Measurements from ENCODE around the gene LRCH1. TPM values are rescaled to one million over a fixed set of nuclear protein-coding genes. Genes with fewer than 3 reads are reported as not detected.

LRCH1 gene
- polyA plus RNA-seq, 1 of the 3 experiments (the other 2 are of a cell fraction), result 5.5 TPM

DNA sequence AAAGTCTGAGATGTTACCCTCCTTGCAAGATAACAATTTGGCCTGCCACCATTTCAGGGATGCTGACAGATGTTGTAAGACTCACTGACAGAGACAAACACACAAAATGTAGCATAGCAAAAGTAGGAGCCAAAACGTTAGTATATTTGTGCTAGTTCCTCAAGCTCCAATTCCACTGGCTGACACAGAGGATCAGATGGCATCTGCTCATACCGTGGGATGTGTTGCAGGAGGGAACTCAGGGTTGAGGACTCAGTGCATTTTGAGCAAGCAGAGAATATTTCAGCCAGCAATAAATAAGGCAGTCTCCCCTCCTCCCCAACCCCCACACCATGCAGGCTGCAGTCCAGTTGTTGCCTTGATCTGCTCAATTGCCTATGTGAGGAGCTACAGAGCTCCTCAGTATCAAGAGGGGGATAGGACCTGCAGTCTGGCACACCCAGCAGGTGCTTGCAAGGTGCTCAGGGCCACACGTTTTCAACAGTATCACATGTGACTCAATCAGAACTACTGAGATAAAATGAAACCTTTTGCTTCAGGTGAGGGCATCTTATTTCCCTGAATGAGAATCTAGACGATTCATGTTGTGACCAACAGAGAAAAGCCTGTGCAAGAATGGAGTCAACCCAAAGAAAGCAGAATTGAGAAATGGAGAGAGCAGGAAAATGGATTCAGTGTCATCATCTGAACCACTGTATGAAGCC is 23.6 kb upstream of the LRCH1 start:
- peaks cover 7% of the 10 kb centered on the region for H3F3A ChIP-seq (replicated peaks; ENCODE audit: insufficient read depth)
- no peaks in the 10 kb centered on the region for H3K79me2 ChIP-seq (ENCODE audit: insufficient read depth)
- H3K4me2 ChIP-seq, result no peak overlapping the region
- peaks cover 10 to 17% of the 10 kb centered on the region in 2 experiments; a peak in 3 of 4 replicates for H3K4me1 ChIP-seq (ENCODE audit: control insufficient read depth in 1 of 2, insufficient read depth in 2 of 2, low read depth in 1 of 2, low read length in 1 of 2)
- no peaks in the 10 kb centered on the region for H3K9me3 ChIP-seq
- POLR2A ChIA-PET, result no interaction called here
- H4K20me1 ChIP-seq (ENCODE audit: insufficient read depth), result no peaks in the 10 kb centered on the region
- no peak overlapping the region for H3K27ac ChIP-seq (ENCODE audit: low read depth in 2 of 2, low read length in 1 of 2)
- 72% methylated on average over 4 of the region's 4 CpGs for WGBS (ENCODE audit: low lambda C conversion rate)
- no peaks in the 10 kb centered on the region for H3K36me3 ChIP-seq (replicated peaks in 1 of 2; ENCODE audit: control insufficient read depth in 1 of 2, insufficient read depth in 2 of 2, low read length in 1 of 2)
- no peaks in the 10 kb centered on the region for H3K27me3 ChIP-seq (ENCODE audit: insufficient read depth)
- no peak overlapping the region for H3K9ac ChIP-seq
- no peak overlapping the region for H3K4me3 ChIP-seq (ENCODE audit: low read depth in 2 of 2, low read length in 1 of 2)
- CTCF ChIA-PET, result interaction anchor here (0.7 to 3.1 kb wide), 4 partner anchors 9 to 192 kb away, joined by 3 to 13 read pairs (median 6); no protein-coding TSS in a partner anchor
- TF ChIP-seq NFIC (IDR thresholded peaks at IDR 0.05; ENCODE audit: borderline replicate concordance) (no peak), EP300 (IDR thresholded peaks at IDR 0.05; ENCODE audit: borderline replicate concordance in 1 of 2, low read depth in 1 of 2, low read length in 1 of 2) (no peak), CHD2 (IDR thresholded peaks at IDR 0.05; ENCODE audit: low read length, partially characterized antibody) (no peak), FOXM1 (IDR thresholded peaks at IDR 0.05; ENCODE audit: low read depth) (no peak), TCF12 (IDR thresholded peaks at IDR 0.05) (no peak), MEF2A (IDR thresholded peaks at IDR 0.05; ENCODE audit: borderline replicate concordance, low read depth) (no peak), MXI1 (IDR thresholded peaks at IDR 0.05; ENCODE audit: low read depth, low read length) (no peak), NRF1 (IDR thresholded peaks at IDR 0.05; ENCODE audit: low read depth, low read length) (no peak)
- TF ChIP-seq, protein P1, sequence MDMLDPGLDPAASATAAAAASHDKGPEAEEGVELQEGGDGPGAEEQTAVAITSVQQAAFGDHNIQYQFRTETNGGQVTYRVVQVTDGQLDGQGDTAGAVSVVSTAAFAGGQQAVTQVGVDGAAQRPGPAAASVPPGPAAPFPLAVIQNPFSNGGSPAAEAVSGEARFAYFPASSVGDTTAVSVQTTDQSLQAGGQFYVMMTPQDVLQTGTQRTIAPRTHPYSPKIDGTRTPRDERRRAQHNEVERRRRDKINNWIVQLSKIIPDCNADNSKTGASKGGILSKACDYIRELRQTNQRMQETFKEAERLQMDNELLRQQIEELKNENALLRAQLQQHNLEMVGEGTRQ (IDR thresholded peaks at IDR 0.05; ENCODE audit: borderline replicate concordance, low read depth, low read length), result no peak
- H2AFZ ChIP-seq (ENCODE audit: low read depth), result no peak overlapping the region
- no peak for DNase-seq
- H3K9me2 ChIP-seq, result no peaks in the 10 kb centered on the region

DNA sequence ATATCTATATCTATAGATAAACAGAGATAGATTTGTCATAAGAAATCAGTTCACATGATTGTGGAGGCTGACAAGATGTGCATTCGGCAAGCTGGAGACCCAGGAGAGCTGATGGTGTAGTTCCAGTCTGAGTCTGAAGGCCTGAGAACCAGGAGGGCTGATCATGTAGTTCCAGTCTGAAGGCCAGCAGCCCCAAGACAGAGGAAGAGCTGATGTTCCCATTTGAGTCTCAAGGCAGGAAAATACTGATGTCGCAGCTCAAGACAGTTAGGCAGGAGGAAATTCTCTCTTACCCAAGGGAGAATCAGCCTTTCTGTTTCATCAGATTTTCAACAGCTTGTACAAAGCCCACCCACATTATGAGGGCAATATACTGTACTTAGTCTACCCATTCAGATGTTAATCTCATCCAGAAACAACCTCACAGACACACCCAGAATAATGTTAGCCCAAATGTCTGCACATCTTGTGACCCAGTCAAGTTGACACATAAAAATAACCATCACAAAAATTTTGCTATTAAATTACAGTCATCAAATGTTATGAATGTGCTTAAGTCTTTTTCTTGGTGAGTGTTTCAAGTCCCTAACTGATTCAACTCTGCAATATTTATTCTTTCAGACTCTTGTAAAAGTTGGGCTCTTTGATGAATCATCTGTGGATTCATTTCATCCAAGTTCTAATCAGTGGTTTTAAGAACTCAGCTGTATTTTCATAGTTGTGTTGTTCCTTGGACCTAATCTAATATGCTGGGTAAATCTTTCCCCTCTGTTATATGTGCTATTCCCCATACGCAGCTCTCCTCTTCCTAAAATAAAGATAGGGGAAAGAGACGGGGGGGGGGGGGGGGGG is 22.7 kb upstream of the LRCH1 start:
- Histone ChIP-seq H3K4me1 (ENCODE audit: control insufficient read depth in 1 of 2, insufficient read depth in 2 of 2, low read depth in 1 of 2, low read length in 1 of 2) (peaks cover 10 to 17% of the 10 kb centered on the region in 2 experiments; a peak in 3 of 4 replicates), H3K36me3 (replicated peaks in 1 of 2; ENCODE audit: control insufficient read depth in 1 of 2, insufficient read depth in 2 of 2, low read length in 1 of 2) (no peaks in the 10 kb centered on the region), H3K4me3 (ENCODE audit: low read depth in 2 of 2, low read length in 1 of 2) (no peak overlapping the region), H3K4me2 (peak overlapping the region; percentile 14; the same call in 1 of the 2 replicates), H3K27ac (ENCODE audit: low read depth in 2 of 2, low read length in 1 of 2) (peak overlapping the region in 1 of 2 experiments; percentile 40; a peak in 2 of 4 replicates), H3K9ac (no peak overlapping the region), H4K20me1 (ENCODE audit: insufficient read depth) (no peaks in the 10 kb centered on the region), H3K9me2 (no peaks in the 10 kb centered on the region), H3F3A (replicated peaks; ENCODE audit: insufficient read depth) (peaks cover 7% of the 10 kb centered on the region), H3K9me3 (no peaks in the 10 kb centered on the region), H3K79me2 (ENCODE audit: insufficient read depth) (no peaks in the 10 kb centered on the region), H3K27me3 (ENCODE audit: insufficient read depth) (no peaks in the 10 kb centered on the region), H2AFZ (ENCODE audit: low read depth) (peak overlapping the region; percentile 4; the same call in 1 of the 2 replicates)
- ChIA-PET CTCF (interaction anchor here (0.8 to 3.1 kb wide), 6 partner anchors 8 to 205 kb away, joined by 3 to 13 read pairs (median 6); no protein-coding TSS in a partner anchor), POLR2A (no interaction called here)
- TF ChIP-seq, protein P1 (IDR thresholded peaks at IDR 0.05; ENCODE audit: borderline replicate concordance, low read depth, low read length), result no peak
- peak; percentile 35; the same call in 1 of the 2 replicates for TF ChIP-seq FOSL2 (IDR thresholded peaks at IDR 0.05; ENCODE audit: borderline replicate concordance, low read depth)
- no peak for DNase-seq
- 51% methylated on average over 4 of the region's 4 CpGs for WGBS (ENCODE audit: low lambda C conversion rate)

Data from SK-N-SH (cell line).